B cell (primary cell): Measurements from ENCODE around the gene MYB. TPM values are rescaled to one million over a fixed set of nuclear protein-coding genes. Genes with fewer than 3 reads are reported as not detected.

Experiments
- ATAC-seq: fragments of 200-7000 bp; cut with Tn5 transposase; one replicate; pipeline ENCODE4 v1.10.0; 2021; ENCODE audit warnings: low read depth, mild to moderate bottlenecking, moderate number of reproducible peaks, moderate library complexity
- CTCF ChIA-PET: fragments of 350-600 bp; sonication (Branson Sonifier 250); formaldehyde crosslinking; loops from one replicate; lab custom pipeline; 2021; ENCODE audit warnings: antibody characterized with exemption, inconsistent platforms; lab: Charles Lee
- POLR2A ChIA-PET: fragments of 350-600 bp; sonication (Branson Sonifier 250); formaldehyde crosslinking; loops from one replicate; lab custom pipeline; 2021; ENCODE audit warnings: antibody characterized with exemption; lab: Charles Lee
- DNase-seq: peaks from one replicate; pipeline ENCODE4 v3.0.0; 2013
- H2AFZ ChIP-seq: 2 replicates; pipeline ENCODE4 v1.6.1; 2012; ENCODE audit warnings: mild to moderate bottlenecking, low read depth, low read length; ENCODE audit not compliant: insufficient read depth, poor library complexity, severe bottlenecking
- H3K27ac ChIP-seq, 2 donors: 1 replicate in 1 of 2; 2 replicates in 1 of 2; pipeline ENCODE4 v1.5.1; 2012 to 2013; ENCODE audit warnings: low read length in 2 of 2, mild to moderate bottlenecking in 2 of 2, moderate library complexity in 1 of 2
- H3K27me3 ChIP-seq, 4 experiments: fragments of 200-600 bp in 1 of 4; sonication (generic) in 1 of 4; replicated peaks in 1 of 4; 1 replicate in 2 of 4; 2 replicates in 2 of 4; pipeline versions ENCODE4 v1.6.1 to v1.7.0; 2013 to 2016; ENCODE audit warnings: low read length in 3 of 4, mild to moderate bottlenecking in 2 of 4, mixed read lengths in 1 of 4, moderate library complexity in 1 of 4; ENCODE audit not compliant: insufficient read depth in 4 of 4, control insufficient read depth in 3 of 4; ENCODE audit errors: control extremely low read depth in 1 of 4
- H3K36me3 ChIP-seq, 2 experiments: replicated peaks in 1 of 2; 1 replicate in 1 of 2; 2 replicates in 1 of 2; pipeline versions ENCODE4 v1.6.1 to v1.7.1; 2013; ENCODE audit warnings: low read length in 1 of 2; ENCODE audit not compliant: insufficient read depth in 2 of 2, control insufficient read depth in 1 of 2; ENCODE audit errors: control extremely low read depth in 1 of 2, extremely low read depth in 1 of 2
- H3K4me1 ChIP-seq, 2 donors: fragments of 200-600 bp in 1 of 2; sonication (generic) in 1 of 2; 1 replicate in 1 of 2; 2 replicates in 1 of 2; pipeline versions ENCODE4 v1.5.1 to v1.6.1; 2013 to 2017; ENCODE audit warnings: low read length in 2 of 2; ENCODE audit not compliant: control insufficient read depth in 2 of 2, insufficient read depth in 2 of 2
- H3K4me2 ChIP-seq: replicated peaks from 2 replicates; pipeline ENCODE3; 2012; ENCODE audit warnings: mild to moderate bottlenecking, low read depth, low read length; ENCODE audit not compliant: poor library complexity, severe bottlenecking
- H3K4me3 ChIP-seq, 5 experiments: fragments of 200-600 bp in 1 of 5; sonication (generic) in 1 of 5; 1 replicate in 3 of 5; 2 replicates in 2 of 5; pipeline versions ENCODE4 v1.5.1 to v1.7.0; 2011 to 2016; ENCODE audit warnings: low read length in 4 of 5, mild to moderate bottlenecking in 4 of 5, low read depth in 2 of 5, control low read depth in 1 of 5, moderate library complexity in 1 of 5; ENCODE audit not compliant: insufficient read depth in 1 of 5; ENCODE audit errors: control extremely low read depth in 1 of 5, extremely low read depth in 1 of 5
- H3K79me2 ChIP-seq: fragments of 200-600 bp; sonication (generic); one replicate; pipeline ENCODE4 v1.6.0; 2016; ENCODE audit warnings: low read length; ENCODE audit not compliant: control insufficient read depth, insufficient read depth
- H3K9ac ChIP-seq: fragments of 200-600 bp; sonication (generic); 2 replicates; pipeline ENCODE4 v1.6.1; 2017; ENCODE audit warnings: mild to moderate bottlenecking, low read length, moderate library complexity
- H3K9me3 ChIP-seq, 3 donors: one replicate each; pipeline versions ENCODE4 v1.6.1 to v1.7.1; 2013; ENCODE audit warnings: low read length in 2 of 3; ENCODE audit not compliant: control insufficient read depth in 2 of 3, insufficient read depth in 1 of 3; ENCODE audit errors: control extremely low read depth in 1 of 3
- H4K20me1 ChIP-seq: 2 replicates; pipeline ENCODE4 v1.6.0; 2012; ENCODE audit warnings: mild to moderate bottlenecking, low read length; ENCODE audit not compliant: insufficient read depth, control insufficient read depth, poor library complexity, severe bottlenecking
- H3K27ac Mint-ChIP-seq: one replicate; pipeline ENCODE4 v1.8.0; 2021; ENCODE audit warnings: mixed read lengths
- H3K27me3 Mint-ChIP-seq: one replicate; pipeline ENCODE4 v1.8.0; 2021; ENCODE audit warnings: mixed read lengths
- H3K4me1 Mint-ChIP-seq: one replicate; pipeline ENCODE4 v1.8.0; 2021; ENCODE audit warnings: mixed read lengths
- H3K4me3 Mint-ChIP-seq: one replicate; pipeline ENCODE4 v1.8.0; 2021; ENCODE audit warnings: mixed read lengths
- H3K9me3 Mint-ChIP-seq: one replicate; pipeline ENCODE4 v1.8.0; 2022; ENCODE audit warnings: mixed read lengths; ENCODE audit not compliant: insufficient read depth
- EZH2 ChIP-seq: IDR thresholded peaks from 2 replicates; pipeline ENCODE4 v1.6.1; 2012; ENCODE audit warnings: borderline replicate concordance, low read depth, mild to moderate bottlenecking, moderate library complexity, low read length; ENCODE audit not compliant: insufficient read depth, poor library complexity, severe bottlenecking
- WGBS: methylation state at CpG from one replicate; pipeline ENCODE4 v1.1.5; 2013; ENCODE audit warnings: missing lambda C conversion rate; ENCODE audit not compliant: insufficient coverage; 5-methylcytosine and 5-hydroxymethylcytosine counted together
- intact Hi-C: fragments of 100-400 bp; cut with micrococcal nuclease; formaldehyde crosslinking; loops from one replicate; pipeline ENCODE4 v1.10.0; 2022
- polyA plus RNA-seq: library from polyadenylated mRNA; depleted of rRNA; stranded (reverse); fragments of >200 nt; gene quantifications from 2 replicates; pipeline ENCODE4 v1.2.3, GENCODE V29; 2012
- total RNA-seq, 2 donors: library from RNA; stranded (reverse); fragments of 120-200 nt in 1 of 2; gene quantifications; 1 replicate in 1 of 2; 2 replicates in 1 of 2; pipeline versions ENCODE4 v1.2.3 to v1.2.4, GENCODE V29; 2013 to 2022
- TF ChIP-seq, protein P1 (sequence below): fragments of 200-600 bp; IDR thresholded peaks from one replicate; pipeline ENCODE4 v1.8.0; 2022; ENCODE audit warnings: antibody characterized with exemption, mild to moderate bottlenecking

Gene MYB
- total and polyA plus RNA-seq, 2 donors (not counting 1 experiment from before 2014, with no cell fraction given), result 0.46 to 1.4 TPM

DNA sequence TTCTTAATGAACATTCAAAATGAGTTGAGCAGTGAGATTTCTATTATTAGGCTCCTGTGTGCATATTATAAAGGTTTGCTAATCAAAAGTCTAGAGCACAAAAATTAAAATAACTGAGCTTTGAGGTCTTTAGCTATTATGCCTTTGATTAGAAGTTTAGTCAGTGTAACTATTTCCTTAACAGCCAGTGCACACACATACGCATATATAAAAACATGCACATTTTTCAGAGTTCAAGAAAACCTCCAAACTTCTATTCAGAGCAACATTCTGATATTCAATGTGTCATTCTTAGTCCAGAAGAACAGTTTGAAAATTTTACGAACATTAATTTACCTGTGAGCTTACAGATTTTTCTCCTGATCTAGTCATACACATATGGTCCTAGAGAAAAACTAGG is 48.3 kb upstream of the MYB start:
- no peak overlapping the region for H3K27ac Mint-ChIP-seq
- no CpG with 5 or more reads among the region's 2 CpGs for WGBS
- no peaks in the 10 kb centered on the region for H3K36me3 ChIP-seq
- CTCF ChIA-PET, result interaction anchor here (0.9 to 3.6 kb wide), 3 partner anchors 9 to 44 kb away, joined by 3 to 14 read pairs (median 3); no protein-coding TSS in a partner anchor
- H3K27me3 Mint-ChIP-seq, result no peaks in the 10 kb centered on the region
- POLR2A ChIA-PET, result no interaction called here
- no peak overlapping the region for H3K4me3 ChIP-seq
- H3K4me1 ChIP-seq, result peaks cover 13% of the 10 kb centered on the region in 2 donors
- no peaks in the 10 kb centered on the region for H3K9me3 ChIP-seq
- H4K20me1 ChIP-seq, result no peaks in the 10 kb centered on the region
- no peak for TF ChIP-seq EZH2
- TF ChIP-seq, protein P1, sequence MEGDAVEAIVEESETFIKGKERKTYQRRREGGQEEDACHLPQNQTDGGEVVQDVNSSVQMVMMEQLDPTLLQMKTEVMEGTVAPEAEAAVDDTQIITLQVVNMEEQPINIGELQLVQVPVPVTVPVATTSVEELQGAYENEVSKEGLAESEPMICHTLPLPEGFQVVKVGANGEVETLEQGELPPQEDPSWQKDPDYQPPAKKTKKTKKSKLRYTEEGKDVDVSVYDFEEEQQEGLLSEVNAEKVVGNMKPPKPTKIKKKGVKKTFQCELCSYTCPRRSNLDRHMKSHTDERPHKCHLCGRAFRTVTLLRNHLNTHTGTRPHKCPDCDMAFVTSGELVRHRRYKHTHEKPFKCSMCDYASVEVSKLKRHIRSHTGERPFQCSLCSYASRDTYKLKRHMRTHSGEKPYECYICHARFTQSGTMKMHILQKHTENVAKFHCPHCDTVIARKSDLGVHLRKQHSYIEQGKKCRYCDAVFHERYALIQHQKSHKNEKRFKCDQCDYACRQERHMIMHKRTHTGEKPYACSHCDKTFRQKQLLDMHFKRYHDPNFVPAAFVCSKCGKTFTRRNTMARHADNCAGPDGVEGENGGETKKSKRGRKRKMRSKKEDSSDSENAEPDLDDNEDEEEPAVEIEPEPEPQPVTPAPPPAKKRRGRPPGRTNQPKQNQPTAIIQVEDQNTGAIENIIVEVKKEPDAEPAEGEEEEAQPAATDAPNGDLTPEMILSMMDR, result no peak
- H3K4me2 ChIP-seq, result no peak overlapping the region
- DNase-seq, result no peak
- H3K9me3 Mint-ChIP-seq, result no peaks in the 10 kb centered on the region
- H3K27ac ChIP-seq, result no peak overlapping the region
- intact Hi-C loops, result no loop called here
- H3K9ac ChIP-seq, result no peak overlapping the region
- no peaks in the 10 kb centered on the region for H3K79me2 ChIP-seq
- ATAC-seq, result no peak
- H3K4me3 Mint-ChIP-seq, result no peak overlapping the region
- no peak overlapping the region for H2AFZ ChIP-seq
- peaks cover 13% of the 10 kb centered on the region for H3K4me1 Mint-ChIP-seq
- H3K27me3 ChIP-seq, result no peaks in the 10 kb centered on the region

DNA sequence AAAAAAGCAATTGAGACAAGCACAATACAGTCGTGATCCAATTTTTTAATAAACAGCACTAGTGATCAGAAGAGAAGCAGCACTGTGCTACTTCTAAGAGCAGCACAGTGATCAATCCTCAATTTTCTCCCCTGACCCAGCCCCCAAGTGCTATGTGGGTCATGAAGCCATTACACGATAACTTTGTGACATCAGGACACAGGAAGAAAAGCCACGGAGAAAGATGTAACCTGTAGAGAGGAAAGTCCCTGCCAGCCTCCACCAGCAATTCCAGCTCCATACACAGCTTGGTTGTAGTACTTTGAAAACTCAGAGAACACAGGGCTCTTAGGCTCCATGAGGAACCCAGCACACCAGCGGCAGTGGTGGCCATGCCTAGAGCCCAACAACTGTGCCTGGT is 45.3 kb upstream of the MYB start:
- no peaks in the 10 kb centered on the region for H3K9me3 ChIP-seq
- no peak overlapping the region for H3K4me3 ChIP-seq
- H3K36me3 ChIP-seq, result no peaks in the 10 kb centered on the region
- no peaks in the 10 kb centered on the region for H4K20me1 ChIP-seq
- DNase-seq (no peak), ATAC-seq (no peak)
- H3K9ac ChIP-seq, result no peak overlapping the region
- H3K9me3 Mint-ChIP-seq, result no peaks in the 10 kb centered on the region
- CTCF ChIA-PET, result interaction anchor here (0.6 to 1.0 kb wide), 2 partner anchors 8 to 12 kb away, joined by 3 read pairs; no protein-coding TSS in a partner anchor
- no peaks in the 10 kb centered on the region for H3K27me3 ChIP-seq
- POLR2A ChIA-PET, result no interaction called here
- no peaks in the 10 kb centered on the region for H3K4me1 Mint-ChIP-seq
- H2AFZ ChIP-seq, result no peak overlapping the region
- no peak overlapping the region for H3K27ac ChIP-seq
- WGBS, result 95% methylated on average over 2 of the region's 4 CpGs
- no peaks in the 10 kb centered on the region for H3K27me3 Mint-ChIP-seq
- intact Hi-C loops, result no loop called here
- H3K27ac Mint-ChIP-seq, result no peak overlapping the region
- TF ChIP-seq, protein P1, result no peak
- no peak for TF ChIP-seq EZH2
- no peaks in the 10 kb centered on the region for H3K79me2 ChIP-seq
- no peaks in the 10 kb centered on the region for H3K4me1 ChIP-seq
- H3K4me3 Mint-ChIP-seq, result no peak overlapping the region
- H3K4me2 ChIP-seq, result no peak overlapping the region
